Upper lobe of left lung (tissue), 4 donors: ENCODE results near the gene SNX6.

Experiments
- CTCF ChIP-seq, 6 experiments: fragments of 450-650 bp in 4 of 6; fragments of 200-600 bp in 2 of 6; sonication (generic) in 2 of 6; IDR thresholded peaks; one replicate each; pipeline ENCODE4 v1.5.1; 2016 to 2019; ENCODE audit warnings: antibody characterized with exemption in 6 of 6
- POLR2A ChIP-seq, 4 donors: fragments of 450-650 bp; IDR thresholded peaks; one replicate each; pipeline ENCODE4 v1.5.1; 2016 to 2017; ENCODE audit warnings: antibody characterized with exemption in 4 of 4, mild to moderate bottlenecking in 2 of 4
- POLR2AphosphoS5 ChIP-seq, 2 donors: sonication (generic); formaldehyde crosslinking; IDR thresholded peaks; one replicate each; pipeline ENCODE4 v1.5.1; 2017; ENCODE audit warnings: antibody characterized with exemption in 2 of 2

- no peak for TF ChIP-seq POLR2A (IDR thresholded peaks at IDR 0.05)
- TF ChIP-seq CTCF (IDR thresholded peaks at IDR 0.05), result no peak
- no peak for TF ChIP-seq POLR2AphosphoS5 (IDR thresholded peaks at IDR 0.05)
Observed at GRCh38 chr14:34620839-34621238, 9.1 kb downstream of the SNX6 start.
